Measurements from ENCODE around the gene SH3GL3. TPM values are rescaled to one million over a fixed set of nuclear protein-coding genes. Genes with fewer than 3 reads are reported as not detected.

SH3GL3 gene
- total RNA-seq, 2 experiments from 2014 or later, result not detected

DNA sequence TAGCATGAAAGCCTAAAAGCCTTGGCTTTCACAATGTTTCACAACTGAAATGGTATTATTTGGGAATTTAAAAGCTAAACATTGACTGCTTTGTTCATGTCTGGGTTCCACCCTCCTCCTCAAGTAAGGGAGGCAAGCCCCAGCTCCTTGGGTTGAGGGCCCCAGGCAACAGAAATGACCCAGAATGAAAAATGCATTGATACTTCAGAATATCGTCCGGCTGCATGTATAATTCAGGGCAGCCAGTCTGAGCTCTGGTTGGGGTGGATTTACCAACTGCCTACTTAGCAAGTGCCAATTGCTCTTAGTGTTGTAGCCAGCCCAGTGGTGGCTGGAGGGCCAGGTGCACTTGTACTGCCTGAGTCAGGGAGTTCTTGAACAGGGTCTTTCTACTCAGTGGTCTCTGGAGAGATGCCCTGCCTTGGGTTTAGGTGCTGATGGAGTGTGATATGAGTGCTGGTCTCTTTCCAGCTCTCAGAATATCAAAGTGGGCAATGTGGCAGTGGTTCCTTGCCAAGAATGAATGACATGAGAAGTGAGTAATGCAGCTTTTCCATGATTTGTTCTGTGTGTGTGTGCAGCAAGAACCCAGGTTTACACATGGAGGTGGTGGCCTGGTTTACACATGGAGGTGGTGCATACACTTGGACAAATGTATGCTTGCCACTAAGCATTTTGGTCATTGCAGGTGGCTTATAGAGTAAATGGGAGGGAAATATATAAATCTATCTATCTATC, 165.9 kb downstream of the SH3GL3 start:
- H3K27ac Mint-ChIP-seq, result no peak overlapping the region
- no peak overlapping the region for H3K27ac ChIP-seq (ENCODE audit: low read depth in 1 of 2, low read length in 2 of 2)
- DNase-seq (no peak), ATAC-seq (ENCODE audit: poor library complexity) (no peak)
- CTCF ChIA-PET, result no interaction called here
- H3K4me1 ChIP-seq (ENCODE audit: insufficient read depth, low read length), result no peaks in the 10 kb centered on the region
- no peaks in the 10 kb centered on the region for H3K27me3 ChIP-seq (ENCODE audit: control insufficient read depth in 1 of 2, insufficient read depth in 2 of 2, low read length in 2 of 2)
- peaks cover 0 to 6% of the 10 kb centered on the region in 2 experiments for H3K9me3 ChIP-seq (ENCODE audit: control insufficient read depth in 1 of 2, insufficient read depth in 1 of 2, low read length in 2 of 2)
- TF ChIP-seq, protein P1, sequence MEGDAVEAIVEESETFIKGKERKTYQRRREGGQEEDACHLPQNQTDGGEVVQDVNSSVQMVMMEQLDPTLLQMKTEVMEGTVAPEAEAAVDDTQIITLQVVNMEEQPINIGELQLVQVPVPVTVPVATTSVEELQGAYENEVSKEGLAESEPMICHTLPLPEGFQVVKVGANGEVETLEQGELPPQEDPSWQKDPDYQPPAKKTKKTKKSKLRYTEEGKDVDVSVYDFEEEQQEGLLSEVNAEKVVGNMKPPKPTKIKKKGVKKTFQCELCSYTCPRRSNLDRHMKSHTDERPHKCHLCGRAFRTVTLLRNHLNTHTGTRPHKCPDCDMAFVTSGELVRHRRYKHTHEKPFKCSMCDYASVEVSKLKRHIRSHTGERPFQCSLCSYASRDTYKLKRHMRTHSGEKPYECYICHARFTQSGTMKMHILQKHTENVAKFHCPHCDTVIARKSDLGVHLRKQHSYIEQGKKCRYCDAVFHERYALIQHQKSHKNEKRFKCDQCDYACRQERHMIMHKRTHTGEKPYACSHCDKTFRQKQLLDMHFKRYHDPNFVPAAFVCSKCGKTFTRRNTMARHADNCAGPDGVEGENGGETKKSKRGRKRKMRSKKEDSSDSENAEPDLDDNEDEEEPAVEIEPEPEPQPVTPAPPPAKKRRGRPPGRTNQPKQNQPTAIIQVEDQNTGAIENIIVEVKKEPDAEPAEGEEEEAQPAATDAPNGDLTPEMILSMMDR (IDR thresholded peaks at IDR 0.05), result no peak
- H3K9me3 Mint-ChIP-seq, result no peaks in the 10 kb centered on the region
- no peaks in the 10 kb centered on the region for H3K36me3 Mint-ChIP-seq (ENCODE audit: low read depth)
- POLR2A ChIA-PET, result no interaction called here
- intact Hi-C loops (cut with DNase I, micrococcal nuclease), result no loop called here
- no peak overlapping the region for H3K4me3 ChIP-seq (ENCODE audit: low read length)
- H3K27me3 Mint-ChIP-seq, result peaks cover 15% of the 10 kb centered on the region
- no peaks in the 10 kb centered on the region for H3K36me3 ChIP-seq (ENCODE audit: insufficient read depth, low read length)
- no peak overlapping the region for H3K4me3 Mint-ChIP-seq
- no peaks in the 10 kb centered on the region for H3K4me1 Mint-ChIP-seq (ENCODE audit: low read depth)

DNA sequence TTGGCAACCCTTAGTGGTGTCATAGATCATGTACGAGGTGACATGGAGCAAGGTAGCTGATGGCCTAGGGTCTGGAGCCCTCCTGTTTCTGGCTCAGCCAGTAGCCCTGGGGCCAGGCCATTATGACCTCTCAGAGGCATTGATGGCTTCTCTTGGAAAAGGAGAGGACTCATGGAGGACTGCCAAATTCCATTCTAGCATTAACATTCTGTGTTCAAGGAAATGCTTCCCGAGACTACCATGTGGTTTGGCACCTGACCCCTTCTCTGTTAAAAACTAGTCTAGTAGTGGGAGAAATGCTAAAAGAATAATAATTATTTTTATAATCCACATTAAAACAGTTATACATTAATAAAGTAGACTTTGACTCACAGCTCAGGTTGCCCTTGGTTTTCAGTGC, 166.6 kb downstream of the SH3GL3 start:
- Mint-ChIP-seq H3K4me1 (ENCODE audit: low read depth) (no peaks in the 10 kb centered on the region), H3K4me3 (no peak overlapping the region), H3K27me3 (peaks cover 15% of the 10 kb centered on the region), H3K36me3 (ENCODE audit: low read depth) (no peaks in the 10 kb centered on the region), H3K27ac (no peak overlapping the region), H3K9me3 (no peaks in the 10 kb centered on the region)
- ATAC-seq (ENCODE audit: poor library complexity) (no peak), DNase-seq (no peak)
- Histone ChIP-seq H3K27me3 (ENCODE audit: control insufficient read depth in 1 of 2, insufficient read depth in 2 of 2, low read length in 2 of 2) (no peaks in the 10 kb centered on the region), H3K9me3 (ENCODE audit: control insufficient read depth in 1 of 2, insufficient read depth in 1 of 2, low read length in 2 of 2) (peaks cover 0 to 6% of the 10 kb centered on the region in 2 experiments), H3K4me1 (ENCODE audit: insufficient read depth, low read length) (no peaks in the 10 kb centered on the region), H3K4me3 (ENCODE audit: low read length) (no peak overlapping the region), H3K27ac (ENCODE audit: low read depth in 1 of 2, low read length in 2 of 2) (no peak overlapping the region), H3K36me3 (ENCODE audit: insufficient read depth, low read length) (no peaks in the 10 kb centered on the region)
- POLR2A ChIA-PET, result no interaction called here
- intact Hi-C loops (cut with DNase I, micrococcal nuclease), result no loop called here
- CTCF ChIA-PET, result no interaction called here
- TF ChIP-seq, protein P1 (IDR thresholded peaks at IDR 0.05), result no peak

DNA sequence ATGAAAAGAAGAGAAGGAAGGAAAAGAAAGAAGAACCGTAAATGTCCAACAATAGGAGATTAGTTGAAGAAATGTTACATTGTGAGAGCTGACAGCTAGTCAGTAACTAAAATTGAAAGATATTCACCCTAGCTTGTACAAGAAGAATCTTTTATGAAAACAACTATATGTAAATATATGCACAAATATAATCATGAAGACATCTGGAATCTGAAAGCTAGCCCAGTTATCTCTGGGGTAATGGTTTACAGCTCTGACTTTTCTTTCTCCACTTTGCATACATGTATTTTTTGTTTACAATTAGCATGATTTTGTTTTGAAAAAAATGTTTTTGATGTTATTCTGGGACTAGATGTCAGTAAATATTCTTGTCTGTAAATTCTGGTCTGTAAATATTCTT, 169.7 kb downstream of the SH3GL3 start:
- intact Hi-C loops (cut with DNase I, micrococcal nuclease), result no loop called here
- Mint-ChIP-seq H3K27me3 (peaks cover 4% of the 10 kb centered on the region), H3K4me1 (ENCODE audit: low read depth) (no peaks in the 10 kb centered on the region), H3K4me3 (no peak overlapping the region), H3K36me3 (ENCODE audit: low read depth) (no peaks in the 10 kb centered on the region), H3K9me3 (no peaks in the 10 kb centered on the region), H3K27ac (no peak overlapping the region)
- H3K27ac ChIP-seq (ENCODE audit: low read depth in 1 of 2, low read length in 2 of 2), result no peak overlapping the region
- TF ChIP-seq, protein P1 (IDR thresholded peaks at IDR 0.05), result no peak
- H3K36me3 ChIP-seq (ENCODE audit: insufficient read depth, low read length), result no peaks in the 10 kb centered on the region
- no peak overlapping the region for H3K4me3 ChIP-seq (ENCODE audit: low read length)
- no peak for DNase-seq
- ATAC-seq (ENCODE audit: poor library complexity), result no peak
- H3K9me3 ChIP-seq (ENCODE audit: control insufficient read depth in 1 of 2, insufficient read depth in 1 of 2, low read length in 2 of 2), result peaks cover 0 to 6% of the 10 kb centered on the region in 2 experiments
- ChIA-PET POLR2A (no interaction called here), CTCF (interaction anchor here (0.6 kb wide), 1 partner anchor 53 kb away, joined by 5 read pairs; no protein-coding TSS in a partner anchor)
- H3K27me3 ChIP-seq (ENCODE audit: control insufficient read depth in 1 of 2, insufficient read depth in 2 of 2, low read length in 2 of 2), result no peaks in the 10 kb centered on the region
- H3K4me1 ChIP-seq (ENCODE audit: insufficient read depth, low read length), result no peaks in the 10 kb centered on the region
